Frontal cortex (tissue), 4 donors: ENCODE results near the gene SLC35F5. TPM values are rescaled to one million over a fixed set of nuclear protein-coding genes. Genes with fewer than 3 reads are reported as not detected.
"Not testable (repeated sequence)": the region's sequence is repeated elsewhere in the genome, so short reads cannot be mapped to it uniquely, and the experiment has no call there.

Source experiments
- DNase-seq, 2 donors: peaks; one replicate each; pipeline ENCODE4 v3.0.0; 2012; ENCODE audit warnings: low spot score in 2 of 2
- FAIRE-seq: peaks from 2 replicates; lab custom pipeline; 2012; peaks lifted over from hg19 to GRCh38; lab: Jason Lieb, UNC
- total RNA-seq: library from RNA; depleted of rRNA; stranded (reverse); fragments of >200 nt; gene quantifications from one replicate; pipeline ENCODE4 v1.2.3, GENCODE V29; 2014
- donor health status: control.
- donor health status: control.
- donor health status: control.

Gene SLC35F5
- total RNA-seq, 1 donor from 2014 or later, result 132 TPM

- no peak for FAIRE-seq
Measured at GRCh38 chr2:113757138-113757657, 756 bp upstream of the SLC35F5 start.

GRCh38 chr2:113755835-113756354, 547 bp downstream of the SLC35F5 start:
- DNase-seq, result peak in 1 of 2 donors; percentile 7
- no peak for FAIRE-seq

More at GRCh38 chr2:113757138-113757657, 756 bp upstream of the SLC35F5 start:
- no peak for DNase-seq

GRCh38 chr2:113755035-113755834, 1.2 kb downstream of the SLC35F5 start:
- no peak for DNase-seq

GRCh38 chr2:113754160-113754559, 2.3 kb downstream of the SLC35F5 start:
- no peak for FAIRE-seq
- no peak for DNase-seq

More at GRCh38 chr2:113755035-113755834, 1.2 kb downstream of the SLC35F5 start:
- FAIRE-seq, result no peak

GRCh38 chr2:113750385-113750784, 6.1 kb downstream of the SLC35F5 start:
- FAIRE-seq, result no peak
- DNase-seq, result no peak

- DNase-seq (no peak), FAIRE-seq (no peak)
Measured at GRCh38 chr2:113741091-113741490, 15.4 kb downstream of the SLC35F5 start.

GRCh38 chr2:113739849-113740248, 16.6 kb downstream of the SLC35F5 start:
- FAIRE-seq (no peak), DNase-seq (no peak)

GRCh38 chr2:113734185-113734584, 22.3 kb downstream of the SLC35F5 start:
- FAIRE-seq (no peak), DNase-seq (no peak)

GRCh38 chr2:113724010-113724409, 32.4 kb downstream of the SLC35F5 start:
- FAIRE-seq, result no peak
- DNase-seq, result no peak

GRCh38 chr2:113723411-113723810, 33.0 kb downstream of the SLC35F5 start:
- DNase-seq (no peak), FAIRE-seq (no peak)

GRCh38 chr2:113720167-113720566, 36.3 kb downstream of the SLC35F5 start:
- DNase-seq (peak in 1 of 2 donors; percentile 6), FAIRE-seq (no peak)

GRCh38 chr2:113716291-113716690, 40.2 kb downstream of the SLC35F5 start:
- no peak for DNase-seq
- no peak for FAIRE-seq

GRCh38 chr2:113712941-113713340, 43.5 kb downstream of the SLC35F5 start:
- DNase-seq (no peak), FAIRE-seq (no peak)

GRCh38 chr2:113711851-113712250, 44.6 kb downstream of the SLC35F5 start:
- FAIRE-seq (no peak), DNase-seq (no peak)

GRCh38 chr2:113709022-113709421, 47.4 kb downstream of the SLC35F5 start:
- FAIRE-seq (no peak), DNase-seq (no peak)

GRCh38 chr2:113707106-113707505, 49.3 kb downstream of the SLC35F5 start:
- FAIRE-seq (no peak), DNase-seq (no peak)

- DNase-seq (no peak), FAIRE-seq (no peak)
Measured at GRCh38 chr2:113705982-113706523, 50.4 kb downstream of the SLC35F5 start.

GRCh38 chr2:113704300-113704993, 52.0 kb downstream of the SLC35F5 start:
- DNase-seq, FAIRE-seq: not testable (repeated sequence)

- FAIRE-seq (no peak), DNase-seq (peak in 1 of 2 donors; percentile 14)
Measured at GRCh38 chr2:113703386-113704299, 52.8 kb downstream of the SLC35F5 start.
